GM12873 (cell line): ENCODE results near the gene SDHD.

ENCODE experiments used
- CTCF ChIP-seq: IDR thresholded peaks from 2 replicates; pipeline ENCODE4 v1.5.1; 2012; ENCODE audit warnings: low read depth, mild to moderate bottlenecking, moderate library complexity, low read length, control low read depth; ENCODE audit not compliant: insufficient read depth; ENCODE audit errors: missing control alignments

SDHD gene

GRCh38 chr11:112086422-112087191, at the start of gene SDHD, which contains the start of gene TIMM8B:
Gene SDHD (plus strand): TSS chr11:112086873. CDS start chr11:112086908, 35 bp downstream.
Gene TIMM8B (minus strand): TSS chr11:112086756. CDS start chr11:112086723, 33 bp downstream.
- peak; percentile 39 for TF ChIP-seq CTCF

GRCh38 chr11:112037527-112037926, 49.1 kb upstream of the SDHD start:
- TF ChIP-seq CTCF, result no peak

- TF ChIP-seq CTCF, result no peak
Observed at GRCh38 chr11:112042161-112042960, 44.3 kb upstream of the SDHD start.

- TF ChIP-seq CTCF, result no peak
Observed at GRCh38 chr11:112042961-112043304, 43.7 kb upstream of the SDHD start.

- TF ChIP-seq CTCF, result no peak
Observed at GRCh38 chr11:112044961-112045360, 41.7 kb upstream of the SDHD start.

- TF ChIP-seq CTCF, result no peak
Observed at GRCh38 chr11:112049777-112050176, 36.9 kb upstream of the SDHD start.

- TF ChIP-seq CTCF, result no peak
Observed at GRCh38 chr11:112050721-112051120, 36.0 kb upstream of the SDHD start.
